T-helper 17 cell (primary cell): ENCODE measurements around the gene KCNB1. TPM values are rescaled to one million over a fixed set of nuclear protein-coding genes. Genes with fewer than 3 reads are reported as not detected.

Source experiments
- total RNA-seq, 4 donors: library from RNA in 2 of 4; stranded (reverse) in 2 of 4; gene quantifications; one replicate each; pipeline ENCODE4 v1.2.3 and lab custom pipeline; 2022 to 2026

The KCNB1 gene
- total RNA-seq, 2 donors from 2014 or later, result 0.12 to 0.21 TPM

Other genes with a start within 250 kb of the KCNB1 start
- 10 to 100 TPM; 54.0 to 58.8 TPM for gene ZNFX1, start 204.6 kb downstream of the KCNB1 start, total RNA-seq
- gene PTGIS, start 85.5 kb upstream of the KCNB1 start, total RNA-seq, result not detected
- 10 to 100 TPM; 17.3 to 19.0 TPM for gene B4GALT5, start 231.2 kb upstream of the KCNB1 start, total RNA-seq